ENCODE data around the gene AOC1.

AOC1 gene

DNA sequence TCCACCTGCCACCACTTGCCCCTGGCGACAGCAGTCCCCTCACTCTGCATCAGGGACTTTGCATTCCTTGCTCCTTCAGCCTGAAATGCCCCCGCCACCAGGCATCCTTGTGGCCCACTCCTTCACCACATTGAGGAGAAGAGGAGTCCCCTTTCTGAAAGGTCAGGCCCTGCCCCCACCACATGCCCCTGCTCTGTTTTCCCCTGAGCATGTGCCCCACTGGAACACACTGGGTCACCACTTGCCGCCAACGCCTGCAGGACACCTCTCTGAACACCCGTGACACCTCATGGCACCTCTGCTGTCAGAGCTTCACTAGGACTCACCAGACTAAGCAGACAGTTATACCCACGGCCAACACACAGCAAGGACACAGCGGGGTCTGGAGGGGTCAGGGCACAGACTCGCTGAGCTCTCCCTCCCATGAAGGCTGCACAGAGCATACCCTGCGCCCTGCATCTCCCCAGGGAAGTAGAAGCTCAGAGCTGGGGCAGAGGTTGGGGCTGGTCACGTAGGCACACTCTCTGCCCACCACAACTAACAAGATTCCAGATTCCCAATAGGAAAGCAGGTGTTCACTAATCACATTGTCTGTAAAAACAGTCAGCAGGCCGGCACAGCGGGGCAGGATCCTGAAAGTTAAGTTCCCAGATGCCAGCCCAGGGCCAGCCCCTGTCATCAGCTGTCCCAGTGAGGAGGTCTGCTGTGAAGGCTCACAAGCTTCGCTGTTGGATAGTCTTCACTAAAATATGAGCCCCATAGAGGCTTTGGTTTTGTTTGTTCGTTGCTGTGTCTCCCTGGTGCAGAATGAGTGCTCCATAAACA is 5.8 kb upstream of the AOC1 start:
- DNase-seq (ENCODE audit: low read depth, low spot score) = no peak
- no peak overlapping the region for H3K4me3 ChIP-seq (ENCODE audit: low read depth, low read length)
- TF ChIP-seq, protein P1, sequence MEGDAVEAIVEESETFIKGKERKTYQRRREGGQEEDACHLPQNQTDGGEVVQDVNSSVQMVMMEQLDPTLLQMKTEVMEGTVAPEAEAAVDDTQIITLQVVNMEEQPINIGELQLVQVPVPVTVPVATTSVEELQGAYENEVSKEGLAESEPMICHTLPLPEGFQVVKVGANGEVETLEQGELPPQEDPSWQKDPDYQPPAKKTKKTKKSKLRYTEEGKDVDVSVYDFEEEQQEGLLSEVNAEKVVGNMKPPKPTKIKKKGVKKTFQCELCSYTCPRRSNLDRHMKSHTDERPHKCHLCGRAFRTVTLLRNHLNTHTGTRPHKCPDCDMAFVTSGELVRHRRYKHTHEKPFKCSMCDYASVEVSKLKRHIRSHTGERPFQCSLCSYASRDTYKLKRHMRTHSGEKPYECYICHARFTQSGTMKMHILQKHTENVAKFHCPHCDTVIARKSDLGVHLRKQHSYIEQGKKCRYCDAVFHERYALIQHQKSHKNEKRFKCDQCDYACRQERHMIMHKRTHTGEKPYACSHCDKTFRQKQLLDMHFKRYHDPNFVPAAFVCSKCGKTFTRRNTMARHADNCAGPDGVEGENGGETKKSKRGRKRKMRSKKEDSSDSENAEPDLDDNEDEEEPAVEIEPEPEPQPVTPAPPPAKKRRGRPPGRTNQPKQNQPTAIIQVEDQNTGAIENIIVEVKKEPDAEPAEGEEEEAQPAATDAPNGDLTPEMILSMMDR (IDR thresholded peaks at IDR 0.05; ENCODE audit: insufficient read depth, low read length, missing control alignments) = no peak
- POLR2A ChIA-PET = no interaction called here
- CTCF ChIA-PET = no interaction called here

DNA sequence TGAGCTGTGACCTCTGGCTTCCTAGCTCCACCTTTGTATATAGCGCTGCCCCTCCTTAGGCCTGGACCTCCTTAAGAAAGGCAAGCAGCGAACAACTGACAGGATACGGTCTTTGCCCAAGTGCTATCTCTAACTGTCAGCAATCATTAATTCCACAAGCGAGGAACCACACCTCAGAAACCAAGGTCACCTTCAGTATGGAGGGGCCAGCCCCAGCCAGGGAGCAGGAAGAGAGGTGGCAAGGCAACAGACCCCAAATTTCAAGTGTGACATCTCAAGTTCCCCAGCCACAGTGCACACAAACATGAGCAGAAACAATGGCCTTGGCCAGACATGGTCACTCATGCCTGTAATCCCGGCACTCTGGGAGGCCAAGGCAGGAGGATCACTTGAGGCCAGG is 4.8 kb upstream of the AOC1 start:
- TF ChIP-seq, protein P1 (IDR thresholded peaks at IDR 0.05; ENCODE audit: insufficient read depth, low read length, missing control alignments) = no peak
- ChIA-PET CTCF (interaction anchor here (0.7 kb wide), 1 partner anchor 30 kb away, joined by 3 read pairs; no protein-coding TSS in a partner anchor), POLR2A (no interaction called here)
- H3K4me3 ChIP-seq (ENCODE audit: low read depth, low read length) = no peak overlapping the region
- DNase-seq (ENCODE audit: low read depth, low spot score) = no peak

DNA sequence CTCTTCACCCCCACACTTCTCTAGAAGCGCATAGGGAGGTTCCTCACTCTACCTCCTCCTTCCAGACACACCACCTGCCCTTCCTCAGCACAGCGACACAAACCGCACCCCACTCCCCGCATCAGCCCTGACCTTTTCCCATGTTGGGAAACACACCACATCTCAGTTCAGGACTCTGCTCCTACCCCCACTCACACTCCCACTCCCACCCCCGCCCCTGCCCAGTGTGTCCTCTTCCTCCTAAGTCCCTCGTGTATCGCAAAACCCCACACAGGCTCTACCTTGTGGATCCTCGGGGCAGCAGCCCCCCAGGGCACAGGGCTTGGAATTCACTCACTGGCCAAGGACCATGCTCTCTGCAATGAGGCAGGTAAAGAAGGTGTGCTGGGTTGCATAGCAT is 4.2 kb upstream of the AOC1 start:
- H3K4me3 ChIP-seq (ENCODE audit: low read depth, low read length) = no peak overlapping the region
- ChIA-PET CTCF (no interaction called here), POLR2A (no interaction called here)
- TF ChIP-seq, protein P1 (IDR thresholded peaks at IDR 0.05; ENCODE audit: insufficient read depth, low read length, missing control alignments) = no peak
- DNase-seq (ENCODE audit: low read depth, low spot score) = no peak

DNA sequence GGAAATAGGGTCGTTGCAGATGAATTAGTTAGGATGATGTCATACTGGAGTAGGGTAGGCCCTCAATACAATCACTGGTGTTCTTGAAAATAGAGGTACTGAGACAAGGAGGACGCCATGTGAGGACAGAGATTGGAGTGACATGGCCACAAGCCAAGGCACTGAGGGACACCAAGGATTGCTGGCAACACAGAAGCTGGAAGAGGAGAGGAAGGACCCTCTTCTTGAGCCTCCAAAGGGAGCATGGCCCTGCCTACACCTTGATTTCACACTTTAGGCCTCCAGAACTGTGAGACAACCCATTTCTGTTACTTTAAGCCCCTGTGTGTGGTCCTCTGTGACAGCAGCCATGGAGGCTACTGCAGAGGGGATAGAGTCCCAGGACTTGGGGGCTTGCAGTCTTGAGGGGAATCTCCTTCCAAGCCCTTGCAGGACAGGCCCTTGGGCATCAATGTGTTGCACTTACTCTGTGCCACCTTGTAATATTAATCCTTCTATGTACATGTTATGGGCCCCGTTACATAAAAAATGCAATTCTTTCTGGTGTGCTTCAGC is 3.7 kb upstream of the AOC1 start:
- no peak for DNase-seq (ENCODE audit: low read depth, low spot score)
- no peak overlapping the region for H3K4me3 ChIP-seq (ENCODE audit: low read depth, low read length)
- ChIA-PET CTCF (no interaction called here), POLR2A (no interaction called here)
- TF ChIP-seq, protein P1 (IDR thresholded peaks at IDR 0.05; ENCODE audit: insufficient read depth, low read length, missing control alignments) = no peak

DNA sequence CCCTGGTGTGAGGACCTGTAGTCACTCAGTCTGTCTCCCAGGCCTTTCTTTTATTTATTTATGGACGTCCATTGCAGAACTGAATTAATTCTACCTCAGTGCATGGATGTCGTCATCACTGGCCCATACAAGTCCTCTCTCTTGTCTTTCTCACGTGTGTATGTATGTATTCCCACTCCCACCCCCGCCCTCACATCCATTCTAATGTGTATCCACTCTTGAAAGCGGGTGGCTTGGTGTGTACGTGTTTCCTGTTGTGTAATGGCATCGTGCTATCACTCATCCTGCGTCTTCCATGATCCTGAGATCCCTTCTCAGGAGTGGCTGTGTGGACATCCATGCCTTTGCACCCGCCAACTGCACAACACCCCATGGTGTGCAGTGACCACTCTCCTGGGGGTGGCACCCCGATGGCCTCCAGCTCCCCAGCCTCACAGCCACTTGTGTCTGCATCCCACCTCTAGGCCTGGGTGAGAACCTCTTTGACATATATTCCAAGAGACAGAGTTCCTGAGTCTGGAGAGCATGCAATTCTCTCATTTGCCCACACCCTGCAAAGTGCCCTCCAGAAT is 3.0 kb upstream of the AOC1 start:
- ChIA-PET POLR2A (no interaction called here), CTCF (no interaction called here)
- TF ChIP-seq, protein P1 (IDR thresholded peaks at IDR 0.05; ENCODE audit: insufficient read depth, low read length, missing control alignments) = no peak
- no peak overlapping the region for H3K4me3 ChIP-seq (ENCODE audit: low read depth, low read length)
- DNase-seq (ENCODE audit: low read depth, low spot score) = no peak

DNA sequence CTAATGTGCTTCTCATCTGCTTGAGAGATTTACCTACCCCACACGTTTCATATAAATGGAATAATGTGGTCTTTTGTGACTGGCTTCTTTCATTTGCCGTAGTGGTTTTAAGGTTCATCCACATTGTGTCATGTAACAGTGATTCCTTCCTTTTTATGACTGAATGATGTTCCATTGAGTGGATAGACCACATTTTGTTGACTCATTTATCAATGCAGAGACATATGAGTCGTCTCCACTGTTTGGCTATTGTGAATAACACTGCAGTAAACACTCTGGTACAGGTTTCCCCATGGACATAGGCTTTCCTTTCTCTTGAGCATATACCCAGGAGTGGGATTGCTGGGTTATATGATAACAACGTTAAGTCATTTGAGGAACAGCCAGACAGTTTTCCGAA is 2.0 kb upstream of the AOC1 start:
- TF ChIP-seq, protein P1 (IDR thresholded peaks at IDR 0.05; ENCODE audit: insufficient read depth, low read length, missing control alignments) = no peak
- POLR2A ChIA-PET = no interaction called here
- DNase-seq (ENCODE audit: low read depth, low spot score) = no peak
- CTCF ChIA-PET = no interaction called here
- H3K4me3 ChIP-seq (ENCODE audit: low read depth, low read length) = no peak overlapping the region

Measured in AG04449 (cell line).